PFSK-1 (cell line): ENCODE measurements around the gene ENDOV.

Experiments
- FOXP2 ChIP-seq: optimal IDR thresholded peaks from 2 replicates; pipeline ENCODE3; 2011; ENCODE audit warnings: borderline replicate concordance, control low read depth, inconsistent platforms; ENCODE audit not compliant: insufficient read depth; ENCODE audit errors: extremely low read length, extremely low read depth
- POLR2AphosphoS5 ChIP-seq: IDR thresholded peaks from 2 replicates; pipeline ENCODE4 v1.6.1; 2012; ENCODE audit warnings: low read depth, mild to moderate bottlenecking, control low read depth, low read length, moderate library complexity
- REST ChIP-seq, 2 experiments: IDR thresholded peaks; 2 replicates each; pipeline versions ENCODE4 v1.6.1 to v1.8.0; 2011 to 2012; ENCODE audit warnings: low read depth in 2 of 2, low read length in 2 of 2, control low read depth in 1 of 2, inconsistent platforms in 1 of 2, mild to moderate bottlenecking in 1 of 2, moderate library complexity in 1 of 2; ENCODE audit not compliant: insufficient read depth in 1 of 2
- SIN3A ChIP-seq: IDR thresholded peaks from 2 replicates; pipeline ENCODE4 v1.6.1; 2012; ENCODE audit warnings: mild to moderate bottlenecking, low read length, moderate library complexity, borderline replicate concordance; ENCODE audit not compliant: insufficient read depth
- TAF1 ChIP-seq: IDR thresholded peaks from 2 replicates; pipeline ENCODE4 v1.6.1; 2012; ENCODE audit warnings: low read length, control low read depth, borderline replicate concordance; ENCODE audit not compliant: insufficient read depth

Gene ENDOV

GRCh38 chr17:80482058-80482318, 67.0 kb downstream of the ENDOV start:
- TF ChIP-seq POLR2AphosphoS5: no peak
- no peak for TF ChIP-seq REST (IDR thresholded peaks at IDR 0.05; ENCODE audit: insufficient read depth in 1 of 2, low read depth in 2 of 2, low read length in 2 of 2)
- TF ChIP-seq TAF1: no peak
- TF ChIP-seq FOXP2: no peak
- no peak for TF ChIP-seq SIN3A

GRCh38 chr17:80482555-80483308, 67.8 kb downstream of the ENDOV start:
- TF ChIP-seq POLR2AphosphoS5: no peak
- no peak for TF ChIP-seq REST (IDR thresholded peaks at IDR 0.05; ENCODE audit: insufficient read depth in 1 of 2, low read depth in 2 of 2, low read length in 2 of 2)
- TF ChIP-seq SIN3A: no peak

GRCh38 chr17:80485846-80486245, 70.9 kb downstream of the ENDOV start:
- TF ChIP-seq POLR2AphosphoS5: no peak
- no peak for TF ChIP-seq SIN3A
- TF ChIP-seq REST (IDR thresholded peaks at IDR 0.05; ENCODE audit: insufficient read depth in 1 of 2, low read depth in 2 of 2, low read length in 2 of 2): no peak
- TF ChIP-seq FOXP2: no peak

GRCh38 chr17:80486692-80487091, 71.7 kb downstream of the ENDOV start:
- no peak for TF ChIP-seq POLR2AphosphoS5
- no peak for TF ChIP-seq SIN3A
- TF ChIP-seq REST (IDR thresholded peaks at IDR 0.05; ENCODE audit: insufficient read depth in 1 of 2, low read depth in 2 of 2, low read length in 2 of 2): no peak
- no peak for TF ChIP-seq FOXP2
- no peak for TF ChIP-seq TAF1

GRCh38 chr17:80487511-80487910, 72.5 kb downstream of the ENDOV start:
- TF ChIP-seq FOXP2 (no peak), POLR2AphosphoS5 (no peak), SIN3A (no peak), REST (IDR thresholded peaks at IDR 0.05; ENCODE audit: insufficient read depth in 1 of 2, low read depth in 2 of 2, low read length in 2 of 2) (no peak), TAF1 (no peak)
